ENCODE data around the gene DPP9. TPM values are rescaled to one million over a fixed set of nuclear protein-coding genes. Genes with fewer than 3 reads are reported as not detected.
A peak's percentile ranks its signal among the peaks of the same experiment; 100 is the strongest.

DPP9 gene
- total and polyA plus RNA-seq, 2 of the 4 experiments (the other 2 are of a cell fraction): 12.4 to 33.0 TPM

DNA sequence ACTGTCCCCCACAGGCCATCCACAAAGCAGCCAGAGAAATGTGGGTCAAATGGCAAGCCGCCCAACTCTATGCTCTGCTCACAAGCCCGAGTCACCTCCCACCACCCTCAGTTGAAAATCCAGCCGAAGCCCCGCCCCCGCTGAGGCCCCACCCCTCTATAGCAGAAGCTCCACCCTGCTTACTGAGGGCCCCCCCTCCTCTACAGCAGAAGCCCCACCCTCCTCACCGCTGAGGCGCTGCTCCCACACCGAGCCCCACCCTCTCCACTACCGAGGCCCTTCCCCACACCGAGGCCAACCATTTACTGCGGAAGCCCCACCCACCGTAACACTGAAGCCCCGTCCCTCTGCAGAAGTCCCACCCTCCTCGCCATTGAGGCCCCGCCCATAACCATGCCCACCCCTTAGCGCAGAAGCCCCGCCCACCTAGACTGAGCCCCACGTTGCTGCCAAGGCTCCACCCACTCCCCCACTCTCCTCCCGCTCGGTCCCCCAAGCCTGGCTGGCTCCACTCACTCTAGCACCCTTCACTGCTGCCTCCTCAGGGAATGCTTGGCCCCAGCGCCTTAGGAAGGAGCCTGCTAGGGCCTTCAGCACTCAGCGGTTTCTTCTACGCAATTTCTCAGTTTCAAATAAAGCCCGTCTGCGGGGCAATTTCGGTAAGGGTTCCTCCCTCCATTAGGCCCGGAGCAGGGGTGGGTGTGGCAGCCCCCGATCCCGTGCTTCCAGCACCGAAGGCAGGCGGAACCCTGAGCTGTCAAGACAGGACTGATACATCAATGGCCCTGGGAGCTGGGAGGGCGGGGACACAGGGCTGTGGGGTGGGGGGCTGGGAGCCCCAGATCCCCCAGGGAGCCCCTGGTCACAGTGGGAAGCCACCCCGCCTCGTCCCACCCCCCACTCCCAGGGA is 44.5 kb downstream of the DPP9 start:
- Histone ChIP-seq H2AK9ac (replicated peaks; ENCODE audit: low read depth, low read length, poor library complexity) (no peak overlapping the region), H4K8ac (ENCODE audit: low read depth in 2 of 2, low read length in 2 of 2) (no peak overlapping the region), H3K4me2 (ENCODE audit: low read depth, low read length) (no peak overlapping the region), H3K9me1 (ENCODE audit: insufficient read depth, low read length) (no peaks in the 10 kb centered on the region), H3K14ac (replicated peaks; ENCODE audit: low read depth, low read length) (no peak overlapping the region), H2BK5ac (ENCODE audit: low read depth, low read length, poor library complexity, severe bottlenecking) (no peak overlapping the region), H4K20me1 (ENCODE audit: insufficient read depth, low read length) (no peaks in the 10 kb centered on the region), H3K4me1 (ENCODE audit: control insufficient read depth, insufficient read depth, low read length) (no peaks in the 10 kb centered on the region), H3K27me3 (ENCODE audit: control insufficient read depth, insufficient read depth, low read length) (no peaks in the 10 kb centered on the region), H2BK15ac (ENCODE audit: low read depth, low read length) (no peak overlapping the region), H3K9ac (ENCODE audit: low read depth, low read length) (no peak overlapping the region), H3K18ac (ENCODE audit: low read depth, low read length) (no peak overlapping the region), H4K5ac (ENCODE audit: low read depth, low read length) (no peak overlapping the region), H2BK120ac (ENCODE audit: low read depth, low read length) (no peak overlapping the region), H3K79me1 (ENCODE audit: low read depth in 1 of 2, low read length in 2 of 2) (no peaks in the 10 kb centered on the region; a peak in 1 of 4 replicates), H2AK5ac (ENCODE audit: low read depth, low read length) (no peak overlapping the region), H3K56ac (ENCODE audit: extremely low read depth, insufficient read depth, low read length) (no peak overlapping the region), H3K4ac (ENCODE audit: low read depth, low read length) (no peak overlapping the region), H3K36me3 (ENCODE audit: control insufficient read depth, insufficient read depth, low read length) (peaks cover 52% of the 10 kb centered on the region), H3K23ac (ENCODE audit: low read depth, low read length) (no peak overlapping the region), H2BK20ac (ENCODE audit: low read depth, low read length) (no peak overlapping the region), H3K4me3 (ENCODE audit: insufficient read depth, low read depth, low read length) (no peak overlapping the region), H2AFZ (replicated peaks; ENCODE audit: low read length, poor library complexity) (no peak overlapping the region), H4K91ac (ENCODE audit: insufficient read depth, low read depth, low read length) (no peak overlapping the region), H3K27ac (ENCODE audit: insufficient read depth, low read length) (no peak overlapping the region), H3K9me3 (ENCODE audit: control insufficient read depth, insufficient read depth, low read length) (no peaks in the 10 kb centered on the region)
- TF ChIP-seq MAZ (IDR thresholded peaks at IDR 0.05; ENCODE audit: borderline replicate concordance, low read depth, low read length): no peak
- TF ChIP-seq POLR2A (IDR thresholded peaks at IDR 0.05; ENCODE audit: low read depth, low read length): no peak
- no peak for TF ChIP-seq MAFK (IDR thresholded peaks at IDR 0.05; ENCODE audit: low read depth, low read length)
- no peak for TF ChIP-seq USF2 (IDR thresholded peaks at IDR 0.05; ENCODE audit: low read depth, low read length)
- TF ChIP-seq, protein P1, sequence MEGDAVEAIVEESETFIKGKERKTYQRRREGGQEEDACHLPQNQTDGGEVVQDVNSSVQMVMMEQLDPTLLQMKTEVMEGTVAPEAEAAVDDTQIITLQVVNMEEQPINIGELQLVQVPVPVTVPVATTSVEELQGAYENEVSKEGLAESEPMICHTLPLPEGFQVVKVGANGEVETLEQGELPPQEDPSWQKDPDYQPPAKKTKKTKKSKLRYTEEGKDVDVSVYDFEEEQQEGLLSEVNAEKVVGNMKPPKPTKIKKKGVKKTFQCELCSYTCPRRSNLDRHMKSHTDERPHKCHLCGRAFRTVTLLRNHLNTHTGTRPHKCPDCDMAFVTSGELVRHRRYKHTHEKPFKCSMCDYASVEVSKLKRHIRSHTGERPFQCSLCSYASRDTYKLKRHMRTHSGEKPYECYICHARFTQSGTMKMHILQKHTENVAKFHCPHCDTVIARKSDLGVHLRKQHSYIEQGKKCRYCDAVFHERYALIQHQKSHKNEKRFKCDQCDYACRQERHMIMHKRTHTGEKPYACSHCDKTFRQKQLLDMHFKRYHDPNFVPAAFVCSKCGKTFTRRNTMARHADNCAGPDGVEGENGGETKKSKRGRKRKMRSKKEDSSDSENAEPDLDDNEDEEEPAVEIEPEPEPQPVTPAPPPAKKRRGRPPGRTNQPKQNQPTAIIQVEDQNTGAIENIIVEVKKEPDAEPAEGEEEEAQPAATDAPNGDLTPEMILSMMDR (conservative IDR thresholded peaks at IDR 0.05; ENCODE audit: low read depth, low read length): no peak
- TF ChIP-seq BHLHE40 (IDR thresholded peaks at IDR 0.05; ENCODE audit: low read depth, low read length): no peak
- TF ChIP-seq SMC3 (IDR thresholded peaks at IDR 0.05; ENCODE audit: low read depth, low read length): no peak
- no peak for TF ChIP-seq CEBPB (IDR thresholded peaks at IDR 0.05; ENCODE audit: low read depth, low read length)
- TF ChIP-seq, protein P2, sequence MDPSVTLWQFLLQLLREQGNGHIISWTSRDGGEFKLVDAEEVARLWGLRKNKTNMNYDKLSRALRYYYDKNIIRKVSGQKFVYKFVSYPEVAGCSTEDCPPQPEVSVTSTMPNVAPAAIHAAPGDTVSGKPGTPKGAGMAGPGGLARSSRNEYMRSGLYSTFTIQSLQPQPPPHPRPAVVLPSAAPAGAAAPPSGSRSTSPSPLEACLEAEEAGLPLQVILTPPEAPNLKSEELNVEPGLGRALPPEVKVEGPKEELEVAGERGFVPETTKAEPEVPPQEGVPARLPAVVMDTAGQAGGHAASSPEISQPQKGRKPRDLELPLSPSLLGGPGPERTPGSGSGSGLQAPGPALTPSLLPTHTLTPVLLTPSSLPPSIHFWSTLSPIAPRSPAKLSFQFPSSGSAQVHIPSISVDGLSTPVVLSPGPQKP (IDR thresholded peaks at IDR 0.05; ENCODE audit: borderline replicate concordance, low read depth, low read length): no peak
- CTCF ChIA-PET: no interaction called here
- BruUV-seq (replicated peaks): no TSS peak
- POLR2A ChIA-PET (ENCODE audit: unreplicated experiment): no interaction called here
- intact Hi-C loops (cut with micrococcal nuclease) (no loop called here), in situ Hi-C loops (cut with MboI; ENCODE audit: low sequenced_read_pairs) (no loop called here), dilution Hi-C loops (cut with HindIII; ENCODE audit: low sequenced_read_pairs, unreplicated experiment) (no loop called here)
- WGBS, 2 experiments (ENCODE audit: extremely low coverage in 2 of 2, insufficient read length in 1 of 2): 63% methylated on average over 13 of the region's 34 CpGs; no CpG with 5 or more reads in 1 of the 2 experiments
- DNase-seq (no peak), ATAC-seq (ENCODE audit: low read depth) (peak; percentile 40)

Measured in IMR-90 (cell line).